DOHH2 (cell line): ENCODE results near the gene TPP1.

Experiments used
- H3F3A ChIP-seq: fragments of 200-600 bp; sonication (generic), shearing (Covaris generic); 2 replicates; pipeline ENCODE4 v1.6.0; 2016; ENCODE audit warnings: antibody characterized with exemption, mild to moderate bottlenecking; ENCODE audit not compliant: control insufficient read depth, insufficient read depth
- H3K27ac ChIP-seq: fragments of 200-600 bp; sonication (generic); 2 replicates; pipeline ENCODE4 v1.5.1; 2014; ENCODE audit warnings: low read depth, mild to moderate bottlenecking, low read length, moderate library complexity
- H3K27me3 ChIP-seq: fragments of 200-600 bp; sonication (generic); 2 replicates; pipeline ENCODE4 v1.6.1; 2014; ENCODE audit warnings: mild to moderate bottlenecking, low read length, mixed read lengths; ENCODE audit not compliant: control insufficient read depth
- H3K36me3 ChIP-seq: fragments of 200-600 bp; sonication (generic); 2 replicates; pipeline ENCODE4 v1.6.1; 2014; ENCODE audit warnings: mild to moderate bottlenecking, low read length, moderate library complexity, mixed read lengths; ENCODE audit not compliant: control insufficient read depth
- H3K4me1 ChIP-seq: fragments of 200-600 bp; sonication (generic); 2 replicates; pipeline ENCODE4 v1.6.1; 2014; ENCODE audit warnings: mild to moderate bottlenecking, low read length, mixed read lengths; ENCODE audit not compliant: control insufficient read depth
- H3K4me2 ChIP-seq: fragments of 200-600 bp; sonication (generic); 2 replicates; pipeline ENCODE4 v1.6.0; 2014; ENCODE audit warnings: mild to moderate bottlenecking, low read length, moderate library complexity
- H3K4me3 ChIP-seq: fragments of 200-600 bp; sonication (generic); 2 replicates; pipeline ENCODE4 v1.5.1; 2014; ENCODE audit warnings: mild to moderate bottlenecking, low read length, mixed read lengths
- H3K79me2 ChIP-seq: fragments of 200-600 bp; sonication (generic); 2 replicates; pipeline ENCODE4 v1.6.1; 2014; ENCODE audit warnings: mild to moderate bottlenecking, low read length, mixed read lengths; ENCODE audit not compliant: control insufficient read depth
- H3K9me2 ChIP-seq: fragments of 200-600 bp; sonication (generic); replicated peaks from 2 replicates; pipeline ENCODE4 v1.6.1; 2014; ENCODE audit warnings: mild to moderate bottlenecking, low read length, mixed read lengths; ENCODE audit not compliant: control insufficient read depth
- H3K9me3 ChIP-seq: fragments of 200-600 bp; sonication (generic); 2 replicates; pipeline ENCODE4 v1.6.1; 2014; ENCODE audit warnings: antibody characterized with exemption, low read length, mixed read lengths; ENCODE audit not compliant: control insufficient read depth, insufficient read depth
- H4K20me1 ChIP-seq: fragments of 200-600 bp; sonication (generic); 2 replicates; pipeline ENCODE4 v1.6.0; 2014; ENCODE audit warnings: low read depth, mild to moderate bottlenecking, antibody characterized with exemption, low read length, moderate library complexity; ENCODE audit not compliant: control insufficient read depth, insufficient read depth
- EZH2phosphoT487 ChIP-seq: fragments of 200-600 bp; sonication (generic); IDR thresholded peaks from 2 replicates; pipeline ENCODE4 v1.6.1; 2017; ENCODE audit warnings: borderline replicate concordance, mild to moderate bottlenecking, antibody characterized with exemption, low read length, moderate library complexity, mixed read lengths
- TF ChIP-seq, protein P1 (sequence below): fragments of 200-600 bp; sonication (generic); IDR thresholded peaks from one replicate; pipeline ENCODE4 v1.5.1; 2014; ENCODE audit warnings: antibody characterized with exemption, mild to moderate bottlenecking, low read depth, low read length; ENCODE audit not compliant: poor library complexity, severe bottlenecking

TPP1 gene

DNA sequence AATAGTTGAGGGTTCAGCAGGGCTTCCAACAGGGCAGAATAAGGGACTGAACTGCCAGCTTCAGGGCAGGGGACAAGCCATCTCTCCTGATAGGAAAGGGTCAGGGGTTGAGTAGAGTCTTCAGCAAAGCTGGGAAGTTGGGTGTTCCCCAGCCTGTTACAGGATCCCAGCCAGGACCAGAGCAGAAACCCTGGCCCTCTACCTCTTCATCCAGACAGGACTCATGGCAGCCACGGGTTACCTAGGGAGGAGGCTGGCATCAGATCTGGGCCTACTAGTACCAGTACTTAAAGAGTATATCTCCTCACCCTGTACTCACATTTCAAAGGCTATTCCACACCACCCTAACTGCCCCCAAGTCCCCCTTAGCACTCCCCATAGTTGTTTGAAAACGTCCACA lies 4.8 kb downstream of the TPP1 start:
- no peak overlapping the region for H3K4me2 ChIP-seq
- no peaks in the 10 kb centered on the region for H3K9me3 ChIP-seq
- H3K4me3 ChIP-seq = no peak overlapping the region
- TF ChIP-seq, protein P1, sequence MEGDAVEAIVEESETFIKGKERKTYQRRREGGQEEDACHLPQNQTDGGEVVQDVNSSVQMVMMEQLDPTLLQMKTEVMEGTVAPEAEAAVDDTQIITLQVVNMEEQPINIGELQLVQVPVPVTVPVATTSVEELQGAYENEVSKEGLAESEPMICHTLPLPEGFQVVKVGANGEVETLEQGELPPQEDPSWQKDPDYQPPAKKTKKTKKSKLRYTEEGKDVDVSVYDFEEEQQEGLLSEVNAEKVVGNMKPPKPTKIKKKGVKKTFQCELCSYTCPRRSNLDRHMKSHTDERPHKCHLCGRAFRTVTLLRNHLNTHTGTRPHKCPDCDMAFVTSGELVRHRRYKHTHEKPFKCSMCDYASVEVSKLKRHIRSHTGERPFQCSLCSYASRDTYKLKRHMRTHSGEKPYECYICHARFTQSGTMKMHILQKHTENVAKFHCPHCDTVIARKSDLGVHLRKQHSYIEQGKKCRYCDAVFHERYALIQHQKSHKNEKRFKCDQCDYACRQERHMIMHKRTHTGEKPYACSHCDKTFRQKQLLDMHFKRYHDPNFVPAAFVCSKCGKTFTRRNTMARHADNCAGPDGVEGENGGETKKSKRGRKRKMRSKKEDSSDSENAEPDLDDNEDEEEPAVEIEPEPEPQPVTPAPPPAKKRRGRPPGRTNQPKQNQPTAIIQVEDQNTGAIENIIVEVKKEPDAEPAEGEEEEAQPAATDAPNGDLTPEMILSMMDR = no peak
- TF ChIP-seq EZH2phosphoT487 = no peak
- H3K4me1 ChIP-seq = peaks cover 35% of the 10 kb centered on the region
- peaks cover 20% of the 10 kb centered on the region for H3K79me2 ChIP-seq
- H3F3A ChIP-seq = peaks cover 5% of the 10 kb centered on the region; the same call in 1 of the 2 replicates
- peaks cover 24% of the 10 kb centered on the region for H3K36me3 ChIP-seq
- no peaks in the 10 kb centered on the region for H3K27me3 ChIP-seq
- no peaks in the 10 kb centered on the region for H3K9me2 ChIP-seq
- no peaks in the 10 kb centered on the region for H4K20me1 ChIP-seq
- H3K27ac ChIP-seq = no peak overlapping the region

DNA sequence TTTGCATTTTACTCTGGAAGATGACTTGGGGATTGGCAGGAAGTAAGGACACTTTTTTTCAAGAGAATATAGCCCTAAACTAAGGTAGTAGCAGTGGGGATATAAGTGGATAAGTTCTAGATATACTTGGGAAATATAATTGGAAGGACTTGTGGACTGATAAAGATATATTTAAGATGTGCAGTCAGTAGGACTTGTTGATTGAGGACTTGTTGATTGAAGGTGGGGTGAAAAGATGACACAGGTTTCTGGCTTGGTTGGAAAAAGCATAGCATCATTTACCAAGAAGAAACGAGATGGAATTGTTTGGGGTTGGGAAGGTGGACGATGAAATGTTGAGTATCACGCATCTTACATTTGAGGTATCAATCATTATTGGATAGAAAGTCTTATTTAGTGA lies 5.7 kb downstream of the TPP1 start:
- Histone ChIP-seq H3K4me3 (no peak overlapping the region; the same call in 1 of the 2 replicates), H3K27me3 (no peaks in the 10 kb centered on the region), H3K27ac (no peak overlapping the region), H3F3A (peaks cover 5% of the 10 kb centered on the region; the same call in 1 of the 2 replicates), H3K4me1 (peaks cover 30% of the 10 kb centered on the region), H3K36me3 (peaks cover 33% of the 10 kb centered on the region), H4K20me1 (no peaks in the 10 kb centered on the region), H3K79me2 (peaks cover 17% of the 10 kb centered on the region), H3K4me2 (peak overlapping the region; percentile 97; the same call in 1 of the 2 replicates), H3K9me2 (no peaks in the 10 kb centered on the region), H3K9me3 (no peaks in the 10 kb centered on the region)
- TF ChIP-seq, protein P1 = no peak
- no peak for TF ChIP-seq EZH2phosphoT487

DNA sequence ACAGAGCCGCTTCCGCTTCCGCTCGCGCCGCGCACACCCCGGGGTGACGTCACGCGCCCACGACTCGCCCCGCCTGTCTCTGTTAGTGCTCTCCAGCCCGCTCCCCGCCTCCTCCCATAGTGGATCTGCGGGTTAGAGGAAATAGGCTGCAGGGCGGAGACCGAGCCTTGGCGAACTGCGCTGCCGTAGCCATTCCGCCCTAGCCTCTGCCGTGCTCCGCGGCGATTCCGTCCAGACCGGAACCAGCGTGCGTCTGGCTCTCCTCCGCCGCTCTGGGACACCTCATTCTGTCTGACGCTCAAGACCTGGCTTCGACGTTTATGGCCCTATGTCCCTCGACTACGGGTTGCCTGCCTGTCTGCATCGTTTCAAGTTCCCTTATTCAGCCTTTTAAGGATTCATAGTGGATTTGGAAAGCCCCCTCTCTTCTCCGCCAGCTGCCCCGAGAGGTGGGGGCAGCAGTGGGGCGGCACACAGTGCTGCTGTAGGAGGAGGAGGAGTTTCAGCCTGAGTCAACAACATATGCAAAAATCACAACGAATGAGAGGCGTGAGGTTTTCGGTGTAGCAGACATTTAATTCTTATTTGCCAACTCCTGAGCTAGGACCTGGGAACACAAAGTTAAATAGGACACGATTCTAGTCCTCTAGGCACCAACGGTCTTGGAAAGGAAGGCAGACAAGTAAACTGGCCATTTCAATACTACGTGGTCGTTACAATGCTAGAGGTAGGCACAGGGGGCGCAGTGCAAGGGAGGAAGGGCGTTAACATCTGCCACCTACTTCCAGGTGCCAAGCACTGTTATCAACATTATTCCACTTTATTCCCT lies 6.8 kb downstream of the TPP1 start, which contains the start of gene TAF10:
Gene TAF10, minus strand, starts transcription at position 4 of the 829 bp plus-strand sequence. CDS start 27 bp downstream, outside the sequence.
- Histone ChIP-seq H3K9me2 (no peaks in the 10 kb centered on the region), H3K27me3 (no peaks in the 10 kb centered on the region), H4K20me1 (no peaks in the 10 kb centered on the region), H3K4me3 (peak within 1 kb of the TSS; percentile 92), H3K27ac (peak within 1 kb of the TSS; percentile 91), H3K4me1 (peaks cover 28% of the 10 kb centered on the region), H3K36me3 (peaks cover 44% of the 10 kb centered on the region), H3F3A (peaks cover 6% of the 10 kb centered on the region; the same call in 1 of the 2 replicates), H3K79me2 (peaks cover 19% of the 10 kb centered on the region), H3K4me2 (peak within 1 kb of the TSS; percentile 97), H3K9me3 (no peaks in the 10 kb centered on the region)
- TF ChIP-seq, protein P1 = peak; percentile 86
- TF ChIP-seq EZH2phosphoT487 = no peak
